PFSK-1 (cell line): ENCODE data around the gene R3HCC1L.

ENCODE experiments used
- FOXP2 ChIP-seq: optimal IDR thresholded peaks from 2 replicates; pipeline ENCODE3; 2011; ENCODE audit warnings: borderline replicate concordance, control low read depth, inconsistent platforms; ENCODE audit not compliant: insufficient read depth; ENCODE audit errors: extremely low read length, extremely low read depth
- POLR2AphosphoS5 ChIP-seq: IDR thresholded peaks from 2 replicates; pipeline ENCODE4 v1.6.1; 2012; ENCODE audit warnings: low read depth, mild to moderate bottlenecking, control low read depth, low read length, moderate library complexity
- SIN3A ChIP-seq: IDR thresholded peaks from 2 replicates; pipeline ENCODE4 v1.6.1; 2012; ENCODE audit warnings: mild to moderate bottlenecking, low read length, moderate library complexity, borderline replicate concordance; ENCODE audit not compliant: insufficient read depth
- TAF1 ChIP-seq: IDR thresholded peaks from 2 replicates; pipeline ENCODE4 v1.6.1; 2012; ENCODE audit warnings: low read length, control low read depth, borderline replicate concordance; ENCODE audit not compliant: insufficient read depth
- TF ChIP-seq, protein P1 (sequence below), 2 experiments: IDR thresholded peaks; 2 replicates each; pipeline versions ENCODE4 v1.6.1 to v1.8.0; 2011 to 2012; ENCODE audit warnings: low read depth in 2 of 2, low read length in 2 of 2, control low read depth in 1 of 2, inconsistent platforms in 1 of 2, mild to moderate bottlenecking in 1 of 2, moderate library complexity in 1 of 2; ENCODE audit not compliant: insufficient read depth in 1 of 2

Gene R3HCC1L

DNA sequence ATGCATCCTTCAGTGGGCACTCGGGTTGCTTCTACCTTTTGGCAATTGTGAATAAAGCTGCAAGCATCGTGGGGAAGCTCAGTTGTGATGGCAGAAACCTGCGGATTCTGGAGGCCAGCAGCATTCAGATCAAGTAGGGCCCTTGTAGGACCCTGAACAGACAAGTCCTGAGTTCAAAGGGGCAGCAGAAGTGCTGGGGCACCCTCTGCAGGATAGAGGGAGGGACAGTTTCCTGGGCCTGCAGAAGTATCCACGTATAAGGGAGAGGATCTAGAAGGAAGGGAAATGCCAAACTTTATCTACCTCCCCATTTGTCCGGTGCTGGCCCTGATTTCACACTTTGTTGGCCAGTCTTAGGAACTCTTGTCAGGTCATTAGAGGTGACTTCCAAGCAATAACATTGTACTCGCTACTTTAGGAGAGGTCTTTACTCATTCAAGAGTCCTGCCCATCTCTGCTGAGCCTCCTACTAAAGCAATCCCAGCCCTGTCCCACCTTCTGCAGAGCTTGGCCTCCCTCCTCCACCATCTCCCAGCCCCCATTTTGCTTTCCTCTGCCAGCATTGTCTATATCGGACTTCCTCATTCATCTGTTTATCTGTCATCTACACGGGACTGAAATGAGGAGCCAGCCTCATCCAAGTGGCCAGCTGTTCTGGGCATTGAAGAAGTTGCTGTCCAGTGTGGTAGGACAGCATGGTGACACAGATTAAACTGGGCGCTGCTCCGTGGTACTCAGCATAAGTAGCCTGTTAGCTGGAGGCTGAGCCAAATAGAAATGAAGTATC, 26.6 kb upstream of the R3HCC1L start:
- TF ChIP-seq, protein P1, sequence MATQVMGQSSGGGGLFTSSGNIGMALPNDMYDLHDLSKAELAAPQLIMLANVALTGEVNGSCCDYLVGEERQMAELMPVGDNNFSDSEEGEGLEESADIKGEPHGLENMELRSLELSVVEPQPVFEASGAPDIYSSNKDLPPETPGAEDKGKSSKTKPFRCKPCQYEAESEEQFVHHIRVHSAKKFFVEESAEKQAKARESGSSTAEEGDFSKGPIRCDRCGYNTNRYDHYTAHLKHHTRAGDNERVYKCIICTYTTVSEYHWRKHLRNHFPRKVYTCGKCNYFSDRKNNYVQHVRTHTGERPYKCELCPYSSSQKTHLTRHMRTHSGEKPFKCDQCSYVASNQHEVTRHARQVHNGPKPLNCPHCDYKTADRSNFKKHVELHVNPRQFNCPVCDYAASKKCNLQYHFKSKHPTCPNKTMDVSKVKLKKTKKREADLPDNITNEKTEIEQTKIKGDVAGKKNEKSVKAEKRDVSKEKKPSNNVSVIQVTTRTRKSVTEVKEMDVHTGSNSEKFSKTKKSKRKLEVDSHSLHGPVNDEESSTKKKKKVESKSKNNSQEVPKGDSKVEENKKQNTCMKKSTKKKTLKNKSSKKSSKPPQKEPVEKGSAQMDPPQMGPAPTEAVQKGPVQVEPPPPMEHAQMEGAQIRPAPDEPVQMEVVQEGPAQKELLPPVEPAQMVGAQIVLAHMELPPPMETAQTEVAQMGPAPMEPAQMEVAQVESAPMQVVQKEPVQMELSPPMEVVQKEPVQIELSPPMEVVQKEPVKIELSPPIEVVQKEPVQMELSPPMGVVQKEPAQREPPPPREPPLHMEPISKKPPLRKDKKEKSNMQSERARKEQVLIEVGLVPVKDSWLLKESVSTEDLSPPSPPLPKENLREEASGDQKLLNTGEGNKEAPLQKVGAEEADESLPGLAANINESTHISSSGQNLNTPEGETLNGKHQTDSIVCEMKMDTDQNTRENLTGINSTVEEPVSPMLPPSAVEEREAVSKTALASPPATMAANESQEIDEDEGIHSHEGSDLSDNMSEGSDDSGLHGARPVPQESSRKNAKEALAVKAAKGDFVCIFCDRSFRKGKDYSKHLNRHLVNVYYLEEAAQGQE (IDR thresholded peaks at IDR 0.05; ENCODE audit: insufficient read depth in 1 of 2, low read depth in 2 of 2, low read length in 2 of 2), result no peak
- TF ChIP-seq POLR2AphosphoS5 (no peak), SIN3A (no peak), TAF1 (no peak), FOXP2 (no peak)

DNA sequence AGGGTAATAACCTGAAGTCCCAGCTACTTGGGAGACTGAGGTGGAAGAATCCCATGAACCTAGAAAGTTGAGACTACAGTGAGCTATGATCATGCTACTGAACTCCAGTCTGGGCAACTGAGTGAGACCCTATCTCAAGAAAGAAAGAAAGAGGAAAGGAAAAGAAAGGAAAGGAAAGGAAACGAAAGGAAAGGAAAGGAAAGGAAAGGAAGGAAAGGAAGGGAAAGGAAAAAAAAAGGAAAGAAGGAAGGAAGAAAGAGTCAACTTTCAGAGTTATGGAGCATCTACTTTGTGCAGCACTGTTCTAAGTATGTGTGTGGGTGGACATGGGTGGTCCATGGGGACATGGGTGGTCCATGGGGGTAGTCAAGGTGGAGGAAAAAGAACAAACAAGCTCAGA, 24.1 kb upstream of the R3HCC1L start:
- no peak for TF ChIP-seq POLR2AphosphoS5
- no peak for TF ChIP-seq TAF1
- TF ChIP-seq SIN3A, result no peak
- TF ChIP-seq, protein P1 (IDR thresholded peaks at IDR 0.05; ENCODE audit: insufficient read depth in 1 of 2, low read depth in 2 of 2, low read length in 2 of 2), result no peak
- TF ChIP-seq FOXP2, result no peak

DNA sequence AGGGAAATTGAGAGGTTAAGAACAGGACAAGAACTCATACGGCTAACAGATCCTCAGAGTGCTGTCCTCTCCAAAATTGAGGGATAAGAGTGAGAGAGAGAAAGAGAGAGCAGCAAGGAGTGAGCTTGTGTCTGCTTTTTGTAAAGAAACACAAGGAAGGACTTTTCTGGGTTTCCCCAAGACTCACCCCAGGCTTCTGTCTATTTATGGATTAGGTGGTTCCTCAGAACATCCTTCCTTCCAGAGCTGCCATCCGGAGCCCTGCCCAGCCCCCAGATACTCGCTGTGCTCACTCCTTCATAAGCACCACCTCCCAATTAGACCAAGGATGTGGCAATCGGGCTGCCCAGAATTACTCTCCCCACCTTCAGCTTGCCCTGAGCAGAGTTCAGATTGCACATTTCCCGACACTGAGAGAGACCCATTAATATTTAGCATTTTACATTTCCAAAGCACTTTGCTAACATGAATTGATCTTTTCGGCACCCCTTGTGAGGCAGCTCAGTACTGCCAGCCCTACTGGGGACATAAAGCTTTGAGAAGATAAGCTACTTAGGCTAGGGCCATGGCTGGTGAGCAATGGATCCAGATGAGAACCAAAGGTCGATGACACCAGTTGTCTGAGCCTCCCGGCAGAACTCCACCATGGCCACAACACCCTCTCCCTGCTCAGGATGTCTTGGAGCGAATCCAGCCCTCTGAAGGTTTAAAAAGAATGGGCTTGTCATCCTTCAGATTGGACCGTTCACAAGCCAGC, 19.2 kb upstream of the R3HCC1L start:
- TF ChIP-seq SIN3A (no peak), POLR2AphosphoS5 (no peak), FOXP2 (no peak), TAF1 (no peak)
- TF ChIP-seq, protein P1 (IDR thresholded peaks at IDR 0.05; ENCODE audit: insufficient read depth in 1 of 2, low read depth in 2 of 2, low read length in 2 of 2), result no peak

DNA sequence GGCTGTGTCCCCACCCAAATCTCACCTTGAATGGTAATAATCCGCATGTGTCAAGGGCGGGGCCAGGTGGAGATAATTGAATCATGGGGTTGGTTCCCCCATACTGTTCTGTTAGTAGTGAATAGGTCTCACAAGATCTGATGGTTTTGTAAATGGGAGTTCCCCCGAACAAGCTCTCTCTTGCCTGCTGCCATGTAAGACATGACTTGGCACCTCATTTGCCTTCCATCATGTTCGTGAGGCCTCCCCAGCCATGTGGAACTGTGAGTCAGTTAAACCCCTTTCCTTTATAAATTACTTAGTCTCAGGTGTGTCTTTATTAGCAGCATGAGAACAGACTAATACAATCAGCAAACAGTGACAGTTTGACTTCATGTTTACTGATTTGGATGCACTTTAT, 14.6 kb upstream of the R3HCC1L start:
- TF ChIP-seq FOXP2 (no peak), POLR2AphosphoS5 (no peak), SIN3A (no peak)
- TF ChIP-seq, protein P1 (IDR thresholded peaks at IDR 0.05; ENCODE audit: insufficient read depth in 1 of 2, low read depth in 2 of 2, low read length in 2 of 2), result no peak
